ENCODE data around the gene BNIP3. TPM values are rescaled to one million over a fixed set of nuclear protein-coding genes. Genes with fewer than 3 reads are reported as not detected.

The BNIP3 gene
- total RNA-seq, 1 experiment from 2014 or later: 24.9 TPM

GRCh38 chr10:131964298-131964697 lies 17.4 kb downstream of the BNIP3 start:
- no TSS peak for BruUV-seq (replicated peaks)
- TF ChIP-seq CTCF (conservative IDR thresholded peaks at IDR 0.05; ENCODE audit: low read depth, low read length): no peak
- H3K9me3 ChIP-seq (ENCODE audit: low read depth, low read length, poor library complexity, severe bottlenecking): no peaks in the 10 kb centered on the region
- H3K27me3 ChIP-seq (replicated peaks; ENCODE audit: insufficient read depth, low read depth, low read length, poor library complexity): no peaks in the 10 kb centered on the region
- no peak overlapping the region for H3K4me3 ChIP-seq (ENCODE audit: low read depth, low read length, poor library complexity, severe bottlenecking)
- ChIA-PET CTCF (no interaction called here), POLR2A (ENCODE audit: low non-redundant PET) (no interaction called here)
- peaks cover 12% of the 10 kb centered on the region for H3K4me1 ChIP-seq (ENCODE audit: insufficient read depth, low read length, poor library complexity, severe bottlenecking)
- H3K27ac ChIP-seq (ENCODE audit: low read depth, low read length, poor library complexity, severe bottlenecking): no peak overlapping the region
- intact Hi-C loops (cut with micrococcal nuclease; ENCODE audit: unreplicated experiment): no loop called here
- peaks cover 43% of the 10 kb centered on the region for H3K36me3 ChIP-seq (ENCODE audit: insufficient read depth, low read length, poor library complexity, severe bottlenecking)
- no peak for DNase-seq (ENCODE audit: low spot score)

GRCh38 chr10:131963811-131964210 lies 17.9 kb downstream of the BNIP3 start:
- ChIA-PET CTCF (no interaction called here), POLR2A (ENCODE audit: low non-redundant PET) (no interaction called here)
- no TSS peak for BruUV-seq (replicated peaks)
- Histone ChIP-seq H3K4me1 (ENCODE audit: insufficient read depth, low read length, poor library complexity, severe bottlenecking) (peaks cover 12% of the 10 kb centered on the region), H3K27me3 (replicated peaks; ENCODE audit: insufficient read depth, low read depth, low read length, poor library complexity) (no peaks in the 10 kb centered on the region), H3K27ac (ENCODE audit: low read depth, low read length, poor library complexity, severe bottlenecking) (no peak overlapping the region), H3K36me3 (ENCODE audit: insufficient read depth, low read length, poor library complexity, severe bottlenecking) (peaks cover 38% of the 10 kb centered on the region), H3K4me3 (ENCODE audit: low read depth, low read length, poor library complexity, severe bottlenecking) (no peak overlapping the region), H3K9me3 (ENCODE audit: low read depth, low read length, poor library complexity, severe bottlenecking) (no peaks in the 10 kb centered on the region)
- intact Hi-C loops (cut with micrococcal nuclease; ENCODE audit: unreplicated experiment): no loop called here
- no peak for TF ChIP-seq CTCF (conservative IDR thresholded peaks at IDR 0.05; ENCODE audit: low read depth, low read length)
- no peak for TF ChIP-seq EZH2 (IDR thresholded peaks at IDR 0.05; ENCODE audit: borderline replicate concordance, low read depth, low read length, poor library complexity, severe bottlenecking)
- DNase-seq (ENCODE audit: low spot score): no peak

- no peak for TF ChIP-seq EZH2 (IDR thresholded peaks at IDR 0.05; ENCODE audit: borderline replicate concordance, low read depth, low read length, poor library complexity, severe bottlenecking)
- TF ChIP-seq CTCF (conservative IDR thresholded peaks at IDR 0.05; ENCODE audit: low read depth, low read length): no peak
- peaks cover 12% of the 10 kb centered on the region for H3K4me1 ChIP-seq (ENCODE audit: insufficient read depth, low read length, poor library complexity, severe bottlenecking)
- peaks cover 33% of the 10 kb centered on the region for H3K36me3 ChIP-seq (ENCODE audit: insufficient read depth, low read length, poor library complexity, severe bottlenecking)
- no peaks in the 10 kb centered on the region for H3K9me3 ChIP-seq (ENCODE audit: low read depth, low read length, poor library complexity, severe bottlenecking)
- no TSS peak for BruUV-seq (replicated peaks)
- H3K4me3 ChIP-seq (ENCODE audit: low read depth, low read length, poor library complexity, severe bottlenecking): no peak overlapping the region
- no peaks in the 10 kb centered on the region for H3K27me3 ChIP-seq (replicated peaks; ENCODE audit: insufficient read depth, low read depth, low read length, poor library complexity)
- no peak for DNase-seq (ENCODE audit: low spot score)
- POLR2A ChIA-PET (ENCODE audit: low non-redundant PET): no interaction called here
- CTCF ChIA-PET: no interaction called here
- intact Hi-C loops (cut with micrococcal nuclease; ENCODE audit: unreplicated experiment): no loop called here
- H3K27ac ChIP-seq (ENCODE audit: low read depth, low read length, poor library complexity, severe bottlenecking): no peak overlapping the region
Measured at GRCh38 chr10:131963350-131963749, 18.4 kb downstream of the BNIP3 start.

Measured in A673 (cell line).